GM12878 (cell line): ENCODE data around the gene ARMC3. TPM values are rescaled to one million over a fixed set of nuclear protein-coding genes. Genes with fewer than 3 reads are reported as not detected.

Experiments used
- EP300 ChIP-seq, 2 experiments: fragments of 150-350 bp in 1 of 2; IDR thresholded peaks; 2 replicates each; pipeline ENCODE4 v1.6.1; 2011 to 2012; ENCODE audit warnings: low read depth in 2 of 2, low read length in 2 of 2, borderline replicate concordance in 1 of 2, improper control_type of control experiment in 1 of 2, inconsistent platforms in 1 of 2; ENCODE audit not compliant: control insufficient read depth in 1 of 2
- EZH2 ChIP-seq: IDR thresholded peaks from 2 replicates; pipeline ENCODE4 v1.6.1; 2012; ENCODE audit warnings: low read depth, mild to moderate bottlenecking, control low read depth, inconsistent platforms, low read length, borderline replicate concordance; ENCODE audit not compliant: control insufficient read depth
- NRF1 ChIP-seq: conservative IDR thresholded peaks from 2 replicates; pipeline ENCODE4 v1.6.1; 2011; ENCODE audit warnings: mild to moderate bottlenecking, low read depth, low read length, improper control_type of control experiment
- RBBP5 ChIP-seq: fragments of 200-600 bp; sonication (generic); conservative IDR thresholded peaks from 2 replicates; pipeline ENCODE4 v1.6.1; 2016
- polyA plus RNA-seq, 11 experiments: library from polyadenylated mRNA; depleted of rRNA in 4 of 11; unstranded in 6 of 11; stranded (reverse) in 5 of 11; fragments of >200 nt; fragmentation: Nextera tagmentation in 4 of 11; fragmentation: Illumina TruSeq in 1 of 11; extraction: Ambion mirVana in 4 of 11; extraction: Trizol in 1 of 11; gene quantifications; 1 replicate in 1 of 11; 2 replicates in 10 of 11; pipeline versions ENCODE4 v1.2.1 to v1.2.3, GENCODE V29; 2011 to 2016; ENCODE audit warnings: inconsistent platforms in 2 of 11, missing spikeins in 2 of 11, low read depth in 1 of 11
- total RNA-seq, 4 experiments: library from RNA; depleted of rRNA in 3 of 4; stranded (reverse); fragments of >200 nt in 3 of 4; fragmentation: Illumina TruSeq in 1 of 4; extraction: Trizol in 1 of 4; gene quantifications; 2 replicates each; pipeline versions ENCODE4 v1.2.1 to v1.2.3, GENCODE V29; 2013 to 2021
- TF ChIP-seq, protein P1 (sequence below): fragments of 450-650 bp; IDR thresholded peaks from 2 replicates; pipeline ENCODE4 v1.6.1; 2016; ENCODE audit warnings: mild to moderate bottlenecking, moderate library complexity, borderline replicate concordance
- TF ChIP-seq, protein P2 (sequence below): fragments of 450-650 bp; formaldehyde crosslinking; IDR thresholded peaks from 2 replicates; pipeline ENCODE4 v1.4.0; 2020; ENCODE audit warnings: mild to moderate bottlenecking, moderate library complexity

ARMC3 gene
- total and polyA plus RNA-seq, 10 of the 15 experiments (the other 5 are each of a cell fraction or from before 2014, with no cell fraction given): 0.01 to 0.06 TPM; not detected in 8

DNA sequence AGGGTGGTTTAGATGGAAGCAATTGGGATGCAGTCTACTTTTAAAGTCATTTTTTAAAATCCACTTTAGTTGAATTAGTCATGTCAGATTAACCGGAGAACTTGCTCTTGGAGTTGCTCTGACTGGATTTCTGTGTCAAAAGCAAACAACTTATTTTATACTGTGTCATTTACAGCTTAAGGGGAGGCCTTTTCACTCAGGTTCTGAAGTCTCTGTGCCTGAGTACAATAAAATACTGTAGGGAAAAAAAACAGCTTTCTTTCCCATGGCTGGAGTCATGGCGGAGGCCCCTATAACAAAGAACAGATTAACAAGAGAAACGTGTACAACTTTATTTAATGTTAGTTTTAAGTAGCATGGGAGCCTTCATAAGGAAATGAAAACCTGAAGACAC, 128.3 kb downstream of the ARMC3 start (continued):
- TF ChIP-seq, protein P1, sequence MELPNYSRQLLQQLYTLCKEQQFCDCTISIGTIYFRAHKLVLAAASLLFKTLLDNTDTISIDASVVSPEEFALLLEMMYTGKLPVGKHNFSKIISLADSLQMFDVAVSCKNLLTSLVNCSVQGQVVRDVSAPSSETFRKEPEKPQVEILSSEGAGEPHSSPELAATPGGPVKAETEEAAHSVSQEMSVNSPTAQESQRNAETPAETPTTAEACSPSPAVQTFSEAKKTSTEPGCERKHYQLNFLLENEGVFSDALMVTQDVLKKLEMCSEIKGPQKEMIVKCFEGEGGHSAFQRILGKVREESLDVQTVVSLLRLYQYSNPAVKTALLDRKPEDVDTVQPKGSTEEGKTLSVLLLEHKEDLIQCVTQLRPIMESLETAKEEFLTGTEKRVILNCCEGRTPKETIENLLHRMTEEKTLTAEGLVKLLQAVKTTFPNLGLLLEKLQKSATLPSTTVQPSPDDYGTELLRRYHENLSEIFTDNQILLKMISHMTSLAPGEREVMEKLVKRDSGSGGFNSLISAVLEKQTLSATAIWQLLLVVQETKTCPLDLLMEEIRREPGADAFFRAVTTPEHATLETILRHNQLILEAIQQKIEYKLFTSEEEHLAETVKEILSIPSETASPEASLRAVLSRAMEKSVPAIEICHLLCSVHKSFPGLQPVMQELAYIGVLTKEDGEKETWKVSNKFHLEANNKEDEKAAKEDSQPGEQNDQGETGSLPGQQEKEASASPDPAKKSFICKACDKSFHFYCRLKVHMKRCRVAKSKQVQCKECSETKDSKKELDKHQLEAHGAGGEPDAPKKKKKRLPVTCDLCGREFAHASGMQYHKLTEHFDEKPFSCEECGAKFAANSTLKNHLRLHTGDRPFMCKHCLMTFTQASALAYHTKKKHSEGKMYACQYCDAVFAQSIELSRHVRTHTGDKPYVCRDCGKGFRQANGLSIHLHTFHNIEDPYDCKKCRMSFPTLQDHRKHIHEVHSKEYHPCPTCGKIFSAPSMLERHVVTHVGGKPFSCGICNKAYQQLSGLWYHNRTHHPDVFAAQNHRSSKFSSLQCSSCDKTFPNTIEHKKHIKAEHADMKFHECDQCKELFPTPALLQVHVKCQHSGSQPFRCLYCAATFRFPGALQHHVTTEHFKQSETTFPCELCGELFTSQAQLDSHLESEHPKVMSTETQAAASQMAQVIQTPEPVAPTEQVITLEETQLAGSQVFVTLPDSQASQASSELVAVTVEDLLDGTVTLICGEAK: no peak
- TF ChIP-seq, protein P2, sequence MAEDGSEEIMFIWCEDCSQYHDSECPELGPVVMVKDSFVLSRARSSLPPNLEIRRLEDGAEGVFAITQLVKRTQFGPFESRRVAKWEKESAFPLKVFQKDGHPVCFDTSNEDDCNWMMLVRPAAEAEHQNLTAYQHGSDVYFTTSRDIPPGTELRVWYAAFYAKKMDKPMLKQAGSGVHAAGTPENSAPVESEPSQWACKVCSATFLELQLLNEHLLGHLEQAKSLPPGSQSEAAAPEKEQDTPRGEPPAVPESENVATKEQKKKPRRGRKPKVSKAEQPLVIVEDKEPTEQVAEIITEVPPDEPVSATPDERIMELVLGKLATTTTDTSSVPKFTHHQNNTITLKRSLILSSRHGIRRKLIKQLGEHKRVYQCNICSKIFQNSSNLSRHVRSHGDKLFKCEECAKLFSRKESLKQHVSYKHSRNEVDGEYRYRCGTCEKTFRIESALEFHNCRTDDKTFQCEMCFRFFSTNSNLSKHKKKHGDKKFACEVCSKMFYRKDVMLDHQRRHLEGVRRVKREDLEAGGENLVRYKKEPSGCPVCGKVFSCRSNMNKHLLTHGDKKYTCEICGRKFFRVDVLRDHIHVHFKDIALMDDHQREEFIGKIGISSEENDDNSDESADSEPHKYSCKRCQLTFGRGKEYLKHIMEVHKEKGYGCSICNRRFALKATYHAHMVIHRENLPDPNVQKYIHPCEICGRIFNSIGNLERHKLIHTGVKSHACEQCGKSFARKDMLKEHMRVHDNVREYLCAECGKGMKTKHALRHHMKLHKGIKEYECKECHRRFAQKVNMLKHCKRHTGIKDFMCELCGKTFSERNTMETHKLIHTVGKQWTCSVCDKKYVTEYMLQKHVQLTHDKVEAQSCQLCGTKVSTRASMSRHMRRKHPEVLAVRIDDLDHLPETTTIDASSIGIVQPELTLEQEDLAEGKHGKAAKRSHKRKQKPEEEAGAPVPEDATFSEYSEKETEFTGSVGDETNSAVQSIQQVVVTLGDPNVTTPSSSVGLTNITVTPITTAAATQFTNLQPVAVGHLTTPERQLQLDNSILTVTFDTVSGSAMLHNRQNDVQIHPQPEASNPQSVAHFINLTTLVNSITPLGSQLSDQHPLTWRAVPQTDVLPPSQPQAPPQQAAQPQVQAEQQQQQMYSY (CRISPR knock-in tag): no peak
- no peak for TF ChIP-seq NRF1
- TF ChIP-seq RBBP5: no peak
- TF ChIP-seq EZH2: no peak
- TF ChIP-seq EP300 (IDR thresholded peaks at IDR 0.05; ENCODE audit: borderline replicate concordance in 1 of 2, control insufficient read depth in 1 of 2, low read depth in 2 of 2, low read length in 2 of 2): no peak
